ENCODE measurements around the gene IL34.

IL34 gene

GRCh38 chr16:70687102-70687511 is 40.7 kb downstream of the IL34 start:
- Histone ChIP-seq H3K79me2 (peaks cover 16% of the 10 kb centered on the region), H3K27me3 (ENCODE audit: control insufficient read depth, insufficient read depth, low read length) (no peaks in the 10 kb centered on the region), H3K4me3 (ENCODE audit: low read depth, low read length) (no peak overlapping the region), H3K36me3 (ENCODE audit: control insufficient read depth, insufficient read depth, low read length) (no peaks in the 10 kb centered on the region), H3K9ac (no peak overlapping the region), H3K4me1 (peaks cover 29% of the 10 kb centered on the region), H2AFZ (no peak overlapping the region), H3K27ac (peak overlapping the region; percentile 11), H3K4me2 (ENCODE audit: low read length) (no peak overlapping the region), H3K9me3 (ENCODE audit: control insufficient read depth, low read length) (no peaks in the 10 kb centered on the region)
- TF ChIP-seq CTCF (IDR thresholded peaks at IDR 0.05): no peak

- H3K79me2 ChIP-seq: peaks cover 14% of the 10 kb centered on the region
- no peak for TF ChIP-seq CTCF (IDR thresholded peaks at IDR 0.05)
- no peak overlapping the region for H3K4me2 ChIP-seq (ENCODE audit: low read length)
- no peaks in the 10 kb centered on the region for H3K9me3 ChIP-seq (ENCODE audit: control insufficient read depth, low read length)
- H3K9ac ChIP-seq: no peak overlapping the region
- H2AFZ ChIP-seq: no peak overlapping the region
- H3K27me3 ChIP-seq (ENCODE audit: control insufficient read depth, insufficient read depth, low read length): no peaks in the 10 kb centered on the region
- H3K4me1 ChIP-seq: peaks cover 30% of the 10 kb centered on the region
- H3K36me3 ChIP-seq (ENCODE audit: control insufficient read depth, insufficient read depth, low read length): no peaks in the 10 kb centered on the region
- H3K4me3 ChIP-seq (ENCODE audit: low read depth, low read length): no peak overlapping the region
- peak overlapping the region; percentile 17 for H3K27ac ChIP-seq
These were observed 41.4 kb downstream of the IL34 start for GRCh38 chr16:70687671-70688245.

GRCh38 chr16:70688246-70688742 is 41.9 kb downstream of the IL34 start:
- TF ChIP-seq CTCF (IDR thresholded peaks at IDR 0.05): no peak
- Histone ChIP-seq H3K9ac (no peak overlapping the region), H3K36me3 (ENCODE audit: control insufficient read depth, insufficient read depth, low read length) (no peaks in the 10 kb centered on the region)

GRCh38 chr16:70689035-70689969 is 42.9 kb downstream of the IL34 start:
- no peak overlapping the region for H3K27ac ChIP-seq
- H3K9ac ChIP-seq: no peak overlapping the region
- no peak for TF ChIP-seq CTCF (IDR thresholded peaks at IDR 0.05)
- H3K9me3 ChIP-seq (ENCODE audit: control insufficient read depth, low read length): no peaks in the 10 kb centered on the region
- H2AFZ ChIP-seq: no peak overlapping the region
- H3K27me3 ChIP-seq (ENCODE audit: control insufficient read depth, insufficient read depth, low read length): no peaks in the 10 kb centered on the region
- H3K4me3 ChIP-seq (ENCODE audit: low read depth, low read length): no peak overlapping the region
- no peak overlapping the region for H3K4me2 ChIP-seq (ENCODE audit: low read length)
- no peaks in the 10 kb centered on the region for H3K36me3 ChIP-seq (ENCODE audit: control insufficient read depth, insufficient read depth, low read length)
- peaks cover 29% of the 10 kb centered on the region for H3K4me1 ChIP-seq
- H3K79me2 ChIP-seq: peaks cover 10% of the 10 kb centered on the region

More at GRCh38 chr16:70688246-70688742, 41.9 kb downstream of the IL34 start:
- Histone ChIP-seq H3K4me3 (ENCODE audit: low read depth, low read length) (no peak overlapping the region), H3K27ac (no peak overlapping the region), H3K79me2 (peaks cover 12% of the 10 kb centered on the region), H3K9me3 (ENCODE audit: control insufficient read depth, low read length) (no peaks in the 10 kb centered on the region), H3K4me2 (ENCODE audit: low read length) (no peak overlapping the region), H3K27me3 (ENCODE audit: control insufficient read depth, insufficient read depth, low read length) (no peaks in the 10 kb centered on the region), H3K4me1 (peaks cover 29% of the 10 kb centered on the region), H2AFZ (no peak overlapping the region)

Measured in parathyroid adenoma (tissue), 2 donors.